HepG2 (cell line): ENCODE data around the gene ST8SIA3. TPM values are rescaled to one million over a fixed set of nuclear protein-coding genes. Genes with fewer than 3 reads are reported as not detected.

Experiments
- ATAC-seq: fragments of 200-7000 bp; cut with Tn5 transposase; 3 replicates; pipeline ENCODE4 v1.9.1; 2020; ENCODE audit warnings: mild to moderate bottlenecking, moderate library complexity
- BruUV-seq: library from RNA; stranded (reverse); fragments of 400-500 nt; replicated peaks from 2 replicates; lab custom pipeline; 2021; lab: Mats Ljungman, UMichigan
- CTCF ChIA-PET: fragments of 300-600 bp; formaldehyde crosslinking; extraction: SDS; loops from one replicate; lab custom pipeline; 2021; ENCODE audit warnings: low total read pairs, inconsistent platforms, low intra/inter-chr PET ratio; lab: Yijun Ruan, JAX
- POLR2A ChIA-PET: fragments of 350-600 bp; sonication (Branson Sonifier 250); formaldehyde crosslinking; loops from one replicate; lab custom pipeline; 2020; ENCODE audit warnings: antibody characterized with exemption, inconsistent platforms; lab: Yijun Ruan, JAX
- DNase-seq: peaks from one replicate; pipeline ENCODE4 v3.0.0-alpha.2; 2015; ENCODE audit warnings: low spot score
- FAIRE-seq: peaks from 3 replicates; lab custom pipeline; 2011; peaks lifted over from hg19 to GRCh38; lab: Jason Lieb, UNC
- H2AFZ ChIP-seq: one replicate; pipeline ENCODE4 v1.6.1; 2011; ENCODE audit warnings: low read length, inconsistent platforms
- H3K27ac ChIP-seq: fragments of 300-600 bp; 3 replicates; pipeline ENCODE4 v1.8.0; 2011; ENCODE audit warnings: mixed run types, mild to moderate bottlenecking, mixed read lengths, low read length, inconsistent platforms; ENCODE audit not compliant: insufficient read depth; ENCODE audit errors: extremely low read length
- H3K27me3 ChIP-seq, 2 experiments: fragments of 200-600 bp in 1 of 2; 2 replicates in 1 of 2; 3 replicates in 1 of 2; pipeline versions ENCODE4 v1.6.0 to v1.8.0; 2011; ENCODE audit warnings: low read length in 2 of 2, mild to moderate bottlenecking in 2 of 2, moderate library complexity in 2 of 2, inconsistent platforms in 1 of 2; ENCODE audit not compliant: insufficient read depth in 2 of 2, control insufficient read depth in 1 of 2
- H3K36me3 ChIP-seq, 2 experiments: fragments of 200-600 bp in 1 of 2; replicated peaks in 1 of 2; 2 replicates in 1 of 2; 3 replicates in 1 of 2; pipeline versions ENCODE4 v1.5.1 to v1.8.0; 2011; ENCODE audit warnings: low read length in 2 of 2, inconsistent platforms in 1 of 2; ENCODE audit not compliant: insufficient read depth in 2 of 2, control insufficient read depth in 1 of 2
- H3K4me1 ChIP-seq: 2 replicates; pipeline ENCODE4 v1.5.1; 2012; ENCODE audit warnings: low read length, inconsistent platforms; ENCODE audit not compliant: insufficient read depth
- H3K4me2 ChIP-seq: 2 replicates; pipeline ENCODE4 v1.6.0; 2011; ENCODE audit warnings: low read depth, low read length, inconsistent platforms
- H3K4me3 ChIP-seq, 3 experiments: fragments of 200-600 bp in 1 of 3; sonication (generic), shearing (Covaris generic) in 1 of 3; replicated peaks in 1 of 3; 2 replicates each; pipeline ENCODE4 v1.5.1; 2011 to 2016; ENCODE audit warnings: low read length in 3 of 3, inconsistent platforms in 2 of 3, low read depth in 2 of 3, mild to moderate bottlenecking in 2 of 3, control low read depth in 1 of 3, mixed read lengths in 1 of 3; ENCODE audit not compliant: insufficient read depth in 1 of 3
- H3K79me2 ChIP-seq: one replicate; pipeline ENCODE4 v1.6.1; 2011; ENCODE audit warnings: low read length, inconsistent platforms; ENCODE audit not compliant: insufficient read depth
- H3K9ac ChIP-seq: 2 replicates; pipeline ENCODE4 v1.6.0; 2011; ENCODE audit warnings: mild to moderate bottlenecking, low read depth, low read length, inconsistent platforms; ENCODE audit not compliant: insufficient read depth
- H3K9me3 ChIP-seq: 2 replicates; pipeline ENCODE4 v1.5.1; 2012; ENCODE audit warnings: mild to moderate bottlenecking, low read length
- H4K20me1 ChIP-seq: 2 replicates; pipeline ENCODE4 v1.6.0; 2011; ENCODE audit warnings: inconsistent platforms, mild to moderate bottlenecking, low read length, moderate library complexity; ENCODE audit not compliant: insufficient read depth
- ELF3 ChIP-seq: IDR thresholded peaks from 2 replicates; pipeline ENCODE4 v1.6.1; 2016; ENCODE audit warnings: missing genetic modification reagents, missing compliant biosample characterization
- ERF ChIP-seq: IDR thresholded peaks from 2 replicates; pipeline ENCODE4 v1.6.1; 2018; ENCODE audit warnings: missing biosample characterization, missing genetic modification reagents
- FOXA3 ChIP-seq: IDR thresholded peaks from 2 replicates; pipeline ENCODE4 v1.6.1; 2016; ENCODE audit warnings: missing genetic modification reagents, missing compliant biosample characterization
- FOXP1 ChIP-seq, 2 experiments: fragments of 450-650 bp in 1 of 2; IDR thresholded peaks; 2 replicates each; pipeline ENCODE4 v1.6.1; 2017 to 2018; ENCODE audit warnings: antibody characterized with exemption in 1 of 2
- GATAD2A ChIP-seq: IDR thresholded peaks from 2 replicates; pipeline ENCODE4 v1.6.1; 2016
- HNRNPLL ChIP-seq: fragments of 200-400 bp; formaldehyde crosslinking; IDR thresholded peaks from 2 replicates; pipeline ENCODE4 v1.6.1; 2017; ENCODE audit warnings: mild to moderate bottlenecking, low read depth, low read length; ENCODE audit not compliant: poor library complexity, severe bottlenecking
- KAT2B ChIP-seq: fragments of 150-350 bp; IDR thresholded peaks from 2 replicates; pipeline ENCODE4 v1.6.1; 2014; ENCODE audit warnings: low read depth, low read length, borderline replicate concordance
- NCOA2 ChIP-seq: sonication (generic); formaldehyde crosslinking; IDR thresholded peaks from 2 replicates; pipeline ENCODE4 v1.8.0; 2022; ENCODE audit warnings: inconsistent platforms
- ONECUT2 ChIP-seq: sonication (generic); formaldehyde crosslinking; IDR thresholded peaks from 2 replicates; pipeline ENCODE4 v1.4.0; 2020; ENCODE audit warnings: missing genetic modification reagents
- ZFP90 ChIP-seq: sonication (generic); formaldehyde crosslinking; IDR thresholded peaks from 2 replicates; pipeline ENCODE4 v1.8.0; 2022; ENCODE audit warnings: missing genetic modification reagents, mild to moderate bottlenecking, inconsistent platforms, borderline replicate concordance
- in situ Hi-C: cut with HindIII; loops from 2 replicates; pipeline ENCODE4 v1.10.0; 2017; ENCODE audit warnings: low pct_unique_long_range_greater_than_20kb; ENCODE audit not compliant: extremely low pct_ligation_motif_present
- intact Hi-C: fragments of 100-400 bp; cut with micrococcal nuclease; formaldehyde crosslinking; loops from one replicate; pipeline ENCODE4 v1.10.0; 2022; ENCODE audit not compliant: unreplicated experiment
- polyA plus RNA-seq, 8 experiments: library from polyadenylated mRNA; depleted of rRNA in 3 of 8; stranded (reverse) in 7 of 8; unstranded in 1 of 8; fragments of >200 nt; fragmentation: Illumina TruSeq in 4 of 8; extraction: Trizol in 4 of 8; gene quantifications; 2 replicates each; pipeline versions ENCODE4 v1.2.1 to v1.2.3, GENCODE V29; 2011 to 2016; ENCODE audit warnings: low read depth in 4 of 8, missing spikeins in 1 of 8, mixed read lengths in 1 of 8; ENCODE audit not compliant: insufficient read depth in 1 of 8
- total RNA-seq, 5 experiments: library from RNA; depleted of rRNA; stranded (reverse); fragments of >200 nt; fragmentation: Illumina TruSeq; extraction: Trizol; gene quantifications; 2 replicates each; pipeline ENCODE4 v1.2.3, GENCODE V29; 2016; ENCODE audit warnings: low read depth in 1 of 5
- TF ChIP-seq, protein P1 (sequence below): sonication (generic); formaldehyde crosslinking; IDR thresholded peaks from 2 replicates; pipeline ENCODE4 v1.8.1; 2023; ENCODE audit warnings: missing genetic modification reagents, inconsistent platforms, borderline replicate concordance
- TF ChIP-seq, protein P2 (sequence below): sonication (generic); formaldehyde crosslinking; conservative IDR thresholded peaks from 2 replicates; pipeline ENCODE4 v1.4.0; 2020; ENCODE audit warnings: mild to moderate bottlenecking, missing genetic modification reagents, moderate library complexity
- TF ChIP-seq, protein P3 (sequence below): sonication (generic); formaldehyde crosslinking; IDR thresholded peaks from 2 replicates; pipeline ENCODE4 v1.8.0; 2022; ENCODE audit warnings: missing genetic modification reagents, low read depth, mild to moderate bottlenecking, borderline replicate concordance

The ST8SIA3 gene
- total and polyA plus RNA-seq, 2 of the 13 experiments (the other 11 are each of a cell fraction or from before 2014, with no cell fraction given): not detected

DNA sequence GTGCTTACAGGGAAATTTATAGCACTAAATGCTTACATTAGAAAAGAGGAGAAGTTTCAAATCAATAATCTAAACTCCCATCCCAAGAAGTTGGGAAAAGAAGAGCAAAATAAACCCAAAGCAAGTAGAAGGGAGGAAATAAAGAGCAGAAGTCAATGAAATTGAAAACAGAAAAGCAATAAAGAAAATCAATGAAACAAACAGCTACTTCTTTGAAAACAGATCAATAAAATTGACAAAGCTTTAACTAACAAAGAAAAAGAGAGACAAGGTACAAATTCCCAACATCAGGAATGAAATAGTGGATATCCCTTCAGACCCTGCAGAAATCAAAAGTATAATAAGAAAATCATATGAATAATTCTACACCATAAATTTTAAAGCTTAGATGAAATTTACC, 57.3 kb downstream of the ST8SIA3 start:
- H3K27me3 ChIP-seq: no peaks in the 10 kb centered on the region
- ATAC-seq: no peak
- no peak overlapping the region for H3K27ac ChIP-seq
- no peak overlapping the region for H3K4me2 ChIP-seq
- no peak overlapping the region for H3K4me3 ChIP-seq
- CTCF ChIA-PET: no interaction called here
- TF ChIP-seq ZFP90 (CRISPR knock-in tag) (peak; percentile 88; the same call in 1 of the 2 replicates), FOXA3 (CRISPR knock-in tag) (0 out of 2 replicates have a peak, but pooled peaks have one; percentile 12), GATAD2A (CRISPR knock-in tag) (peak; percentile 63; the same call in 1 of the 2 replicates), HNRNPLL (no peak), ONECUT2 (CRISPR knock-in tag) (peak; percentile 71), FOXP1 (IDR thresholded peaks at IDR 0.05) (no peak), FOXP1 (CRISPR knock-in tag; IDR thresholded peaks at IDR 0.05) (peak; percentile 28; the same call in 1 of the 2 replicates), ERF (CRISPR knock-in tag) (no peak), NCOA2 (0 out of 2 replicates have a peak, but pooled peaks have one; percentile 14), ELF3 (CRISPR knock-in tag) (no peak), KAT2B (peak; percentile 92)
- TF ChIP-seq, protein P1, sequence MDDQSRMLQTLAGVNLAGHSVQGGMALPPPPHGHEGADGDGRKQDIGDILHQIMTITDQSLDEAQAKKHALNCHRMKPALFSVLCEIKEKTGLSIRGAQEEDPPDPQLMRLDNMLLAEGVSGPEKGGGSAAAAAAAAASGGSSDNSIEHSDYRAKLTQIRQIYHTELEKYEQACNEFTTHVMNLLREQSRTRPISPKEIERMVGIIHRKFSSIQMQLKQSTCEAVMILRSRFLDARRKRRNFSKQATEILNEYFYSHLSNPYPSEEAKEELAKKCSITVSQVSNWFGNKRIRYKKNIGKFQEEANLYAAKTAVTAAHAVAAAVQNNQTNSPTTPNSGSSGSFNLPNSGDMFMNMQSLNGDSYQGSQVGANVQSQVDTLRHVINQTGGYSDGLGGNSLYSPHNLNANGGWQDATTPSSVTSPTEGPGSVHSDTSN: no peak
- TF ChIP-seq, protein P2, sequence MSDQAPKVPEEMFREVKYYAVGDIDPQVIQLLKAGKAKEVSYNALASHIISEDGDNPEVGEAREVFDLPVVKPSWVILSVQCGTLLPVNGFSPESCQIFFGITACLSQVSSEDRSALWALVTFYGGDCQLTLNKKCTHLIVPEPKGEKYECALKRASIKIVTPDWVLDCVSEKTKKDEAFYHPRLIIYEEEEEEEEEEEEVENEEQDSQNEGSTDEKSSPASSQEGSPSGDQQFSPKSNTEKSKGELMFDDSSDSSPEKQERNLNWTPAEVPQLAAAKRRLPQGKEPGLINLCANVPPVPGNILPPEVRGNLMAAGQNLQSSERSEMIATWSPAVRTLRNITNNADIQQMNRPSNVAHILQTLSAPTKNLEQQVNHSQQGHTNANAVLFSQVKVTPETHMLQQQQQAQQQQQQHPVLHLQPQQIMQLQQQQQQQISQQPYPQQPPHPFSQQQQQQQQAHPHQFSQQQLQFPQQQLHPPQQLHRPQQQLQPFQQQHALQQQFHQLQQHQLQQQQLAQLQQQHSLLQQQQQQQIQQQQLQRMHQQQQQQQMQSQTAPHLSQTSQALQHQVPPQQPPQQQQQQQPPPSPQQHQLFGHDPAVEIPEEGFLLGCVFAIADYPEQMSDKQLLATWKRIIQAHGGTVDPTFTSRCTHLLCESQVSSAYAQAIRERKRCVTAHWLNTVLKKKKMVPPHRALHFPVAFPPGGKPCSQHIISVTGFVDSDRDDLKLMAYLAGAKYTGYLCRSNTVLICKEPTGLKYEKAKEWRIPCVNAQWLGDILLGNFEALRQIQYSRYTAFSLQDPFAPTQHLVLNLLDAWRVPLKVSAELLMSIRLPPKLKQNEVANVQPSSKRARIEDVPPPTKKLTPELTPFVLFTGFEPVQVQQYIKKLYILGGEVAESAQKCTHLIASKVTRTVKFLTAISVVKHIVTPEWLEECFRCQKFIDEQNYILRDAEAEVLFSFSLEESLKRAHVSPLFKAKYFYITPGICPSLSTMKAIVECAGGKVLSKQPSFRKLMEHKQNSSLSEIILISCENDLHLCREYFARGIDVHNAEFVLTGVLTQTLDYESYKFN (CRISPR knock-in tag): peak; percentile 68
- TF ChIP-seq, protein P3, sequence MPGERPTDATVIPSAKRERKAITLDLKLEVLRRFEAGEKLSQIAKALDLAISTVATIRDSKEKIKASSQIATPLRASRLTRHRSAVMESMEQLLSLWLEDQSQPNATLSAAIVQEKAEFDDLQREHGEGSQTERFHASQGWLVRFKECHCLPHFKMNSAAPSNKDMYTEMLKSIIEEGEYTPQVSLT: no peak
- TF ChIP-seq, all 625 proteins: peak for 8
- Histone ChIP-seq H3K36me3 (no peaks in the 10 kb centered on the region), H2AFZ (no peak overlapping the region), H4K20me1 (no peaks in the 10 kb centered on the region), H3K4me1 (no peaks in the 10 kb centered on the region), H3K9ac (no peak overlapping the region), H3K9me3 (no peaks in the 10 kb centered on the region), H3K79me2 (no peaks in the 10 kb centered on the region)
- intact Hi-C loops: no loop called here
- no TSS peak for BruUV-seq
- DNase-seq (no peak), FAIRE-seq (no peak)
- POLR2A ChIA-PET: no interaction called here
- in situ Hi-C loops: no loop called here
